Mesothelial cell of epicardium (in vitro differentiated cells): ENCODE data around the gene MYOC. TPM values are rescaled to one million over a fixed set of nuclear protein-coding genes. Genes with fewer than 3 reads are reported as not detected.
"Not testable (repeated sequence)": the region's sequence is repeated elsewhere in the genome, so short reads cannot be mapped to it uniquely, and the experiment has no call there.

Experiments
- DNase-seq, 2 experiments: peaks; one replicate each; pipeline ENCODE4 v3.0.0; 2021; ENCODE audit warnings: low spot score in 2 of 2; ENCODE audit not compliant: unreplicated experiment in 2 of 2
- H3K27ac Mint-ChIP-seq: 2 replicates; pipeline ENCODE4 v1.8.0; 2021; ENCODE audit warnings: mixed read lengths
- H3K27me3 Mint-ChIP-seq: 2 replicates; pipeline ENCODE4 v1.8.0; 2021; ENCODE audit warnings: low read depth, mixed read lengths
- H3K36me3 Mint-ChIP-seq: 2 replicates; pipeline ENCODE4 v1.8.0; 2021; ENCODE audit warnings: mixed read lengths
- H3K4me1 Mint-ChIP-seq: 2 replicates; pipeline ENCODE4 v1.8.0; 2021; ENCODE audit warnings: mixed read lengths
- H3K4me3 Mint-ChIP-seq: 2 replicates; pipeline ENCODE4 v1.8.0; 2021; ENCODE audit warnings: mild to moderate bottlenecking, moderate library complexity, mixed read lengths
- H3K9me3 Mint-ChIP-seq: 2 replicates; pipeline ENCODE4 v1.8.0; 2021; ENCODE audit warnings: mixed read lengths
- CTCF ChIP-seq: fragments of 200-600 bp; sonication (generic); IDR thresholded peaks from one replicate; pipeline ENCODE4 v1.5.0; 2021; ENCODE audit warnings: antibody characterized with exemption; ENCODE audit not compliant: unreplicated experiment
- total RNA-seq: library from RNA; stranded (reverse); gene quantifications from 3 replicates; pipeline ENCODE4 v1.2.1, GENCODE V29; 2021

MYOC gene
- total RNA-seq, 1 donor from 2014 or later = 0.29 TPM

- no peak overlapping the region for H3K4me3 Mint-ChIP-seq
- no peak for DNase-seq
- H3K27ac Mint-ChIP-seq = peak overlapping the region; percentile 32
- H3K36me3 Mint-ChIP-seq = no peaks in the 10 kb centered on the region
- no peaks in the 10 kb centered on the region for H3K27me3 Mint-ChIP-seq
- no peak for TF ChIP-seq CTCF
- H3K4me1 Mint-ChIP-seq = peaks cover 33% of the 10 kb centered on the region
- no peaks in the 10 kb centered on the region for H3K9me3 Mint-ChIP-seq
These were observed 11.5 kb upstream of the MYOC start for GRCh38 chr1:171663854-171664575.

DNA sequence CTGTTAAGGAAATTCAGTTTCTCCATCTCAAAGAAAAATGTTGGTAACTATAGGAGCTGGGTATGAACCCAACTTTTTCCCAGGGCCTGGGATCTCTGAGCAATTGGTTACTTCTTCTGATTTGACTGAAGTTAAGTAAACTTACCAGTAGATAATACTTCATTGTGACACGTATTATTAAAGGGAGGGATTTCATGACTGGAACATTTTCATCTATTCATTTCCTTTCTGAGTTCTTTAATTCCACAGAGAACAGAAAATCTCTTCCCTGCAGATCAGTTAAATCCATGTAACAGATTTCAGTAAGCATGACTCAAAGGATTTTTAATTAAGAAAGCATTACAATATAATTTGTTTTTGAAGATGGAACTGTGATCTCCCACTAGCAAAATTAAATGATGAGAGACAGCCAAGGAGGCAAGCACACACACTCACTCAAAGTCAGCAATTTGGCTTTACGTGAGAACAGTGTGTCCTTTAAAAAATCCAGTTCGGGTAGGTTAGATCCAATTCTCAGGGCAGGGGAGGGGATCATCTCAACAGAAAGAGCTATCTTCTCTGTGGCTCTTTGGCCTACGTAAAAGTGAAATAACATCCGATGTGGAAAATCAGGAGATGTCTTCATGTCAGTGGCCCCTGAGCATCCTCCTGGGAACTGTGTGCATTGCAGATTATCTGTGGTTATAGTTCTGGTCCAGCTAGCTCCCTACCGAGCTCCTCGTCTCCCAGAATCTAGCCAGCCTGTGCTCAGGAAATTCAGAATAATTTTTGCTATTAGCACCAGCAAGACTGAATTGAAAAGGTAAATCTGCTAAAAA is 10.8 kb upstream of the MYOC start:
- no peak for DNase-seq
- Mint-ChIP-seq H3K27me3 (no peaks in the 10 kb centered on the region), H3K4me1 (peaks cover 33% of the 10 kb centered on the region), H3K36me3 (no peaks in the 10 kb centered on the region), H3K4me3 (no peak overlapping the region), H3K27ac (peak overlapping the region; percentile 19), H3K9me3 (no peaks in the 10 kb centered on the region)
- TF ChIP-seq CTCF = no peak

- H3K9me3 Mint-ChIP-seq = no peaks in the 10 kb centered on the region
- no peak for DNase-seq
- no peaks in the 10 kb centered on the region for H3K27me3 Mint-ChIP-seq
- no peak for TF ChIP-seq CTCF
- no peaks in the 10 kb centered on the region for H3K36me3 Mint-ChIP-seq
- H3K27ac Mint-ChIP-seq = peak overlapping the region; percentile 81
- no peak overlapping the region for H3K4me3 Mint-ChIP-seq
- peaks cover 47% of the 10 kb centered on the region for H3K4me1 Mint-ChIP-seq
These were observed 8.7 kb upstream of the MYOC start for GRCh38 chr1:171661076-171661650.

- H3K4me3 Mint-ChIP-seq, H3K27me3 Mint-ChIP-seq, H3K36me3 Mint-ChIP-seq, DNase-seq, H3K9me3 Mint-ChIP-seq: not testable (repeated sequence)
- peaks cover 63% of the 10 kb centered on the region for H3K4me1 Mint-ChIP-seq
- peak overlapping the region; percentile 96 for H3K27ac Mint-ChIP-seq
These were observed 3.7 kb upstream of the MYOC start for GRCh38 chr1:171656206-171656605.

DNA sequence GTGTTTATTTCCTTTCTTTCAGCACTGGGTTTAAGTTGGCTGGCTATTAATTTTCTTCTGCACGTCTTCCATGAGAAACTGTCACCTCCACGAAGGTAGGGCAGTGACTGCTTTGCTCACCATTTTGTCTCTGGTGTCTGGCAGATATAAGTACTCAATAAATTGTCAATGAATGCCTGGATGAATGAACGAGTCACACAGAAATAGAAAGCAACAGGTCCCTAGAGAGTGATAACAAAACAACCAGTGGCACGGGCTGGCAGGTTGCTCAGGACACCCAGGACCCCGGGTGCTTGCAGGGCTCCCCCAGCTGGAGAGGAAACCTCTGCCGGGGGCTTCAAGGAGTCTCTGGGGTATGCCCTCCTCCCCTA is 3.2 kb upstream of the MYOC start:
- Mint-ChIP-seq H3K4me3 (peak overlapping the region; percentile 41), H3K36me3 (no peaks in the 10 kb centered on the region), H3K27me3 (no peaks in the 10 kb centered on the region), H3K9me3 (no peaks in the 10 kb centered on the region), H3K27ac (peak overlapping the region; percentile 96), H3K4me1 (peaks cover 58% of the 10 kb centered on the region)
- no peak for DNase-seq
- no peak for TF ChIP-seq CTCF
